ENCODE data around the gene MROH9. TPM values are rescaled to one million over a fixed set of nuclear protein-coding genes. Genes with fewer than 3 reads are reported as not detected.

The MROH9 gene
- total and polyA plus RNA-seq, 2 of the 4 experiments (the other 2 are of a cell fraction), result not detected

Small RNAs within 50 kb of the gene (microRNA-seq; reads per million reads assigned to microRNA genes)
- gene MIR1295A (ENCODE audit: insufficient read depth in 1 of 2, insufficient read length in 1 of 2, unreplicated experiment in 1 of 2), result 0 reads per million in 2 experiments
- gene MIR1295B (ENCODE audit: unreplicated experiment), result not detected

Small RNAs within 50 kb of the gene (small RNA-seq; reads per million reads assigned to genes)
- gene MIR1295A, result 0 reads per million in 5 experiments

Other genes with a start within 250 kb of the MROH9 start
- under 0.01 TPM in 1 of 2 replicates, not detected in the other for gene FMO3, start 155.4 kb downstream of the MROH9 start, total RNA-seq (2012; rRNA removed)
- gene FMO3, start 155.4 kb downstream of the MROH9 start, polyA plus RNA-seq (2012; rRNA removed), result 0.04 and 0.10 TPM in 2 replicates
- gene FMO2, start 249.8 kb downstream of the MROH9 start, total RNA-seq (2012; rRNA removed), result under 0.01 TPM in 2 replicates
- gene FMO2, start 249.8 kb downstream of the MROH9 start, polyA plus RNA-seq (2012; rRNA removed), result 0.05 TPM in 1 of 2 replicates, not detected in the other

Measured in IMR-90 (cell line).